ENCODE measurements around the gene SYVN1.
"Not testable (repeated sequence)": the region's sequence is repeated elsewhere in the genome, so short reads cannot be mapped to it uniquely, and the experiment has no call there.

Gene SYVN1

GRCh38 chr11:65156256-65156655 is 21.9 kb upstream of the SYVN1 start:
- no peak for DNase-seq (ENCODE audit: low read depth)
- no peak overlapping the region for H3K4me3 ChIP-seq (ENCODE audit: low read depth, low read length)

- DNase-seq (ENCODE audit: low read depth), result no peak
- no peak overlapping the region for H3K4me3 ChIP-seq (ENCODE audit: low read depth, low read length)
Observed at GRCh38 chr11:65152122-65152521, 17.8 kb upstream of the SYVN1 start.

- DNase-seq (ENCODE audit: low read depth), result no peak
- H3K4me3 ChIP-seq (ENCODE audit: low read depth, low read length), result no peak overlapping the region
Observed at GRCh38 chr11:65151331-65151899, 17.1 kb upstream of the SYVN1 start.

GRCh38 chr11:65150509-65151299 is 16.4 kb upstream of the SYVN1 start:
- peak; percentile 47 for DNase-seq (ENCODE audit: low read depth)
- no peak overlapping the region for H3K4me3 ChIP-seq (ENCODE audit: low read depth, low read length)

GRCh38 chr11:65150131-65150508 is 15.8 kb upstream of the SYVN1 start:
- not testable (repeated sequence) for H3K4me3 ChIP-seq (ENCODE audit: low read depth, low read length); DNase-seq (ENCODE audit: low read depth)

GRCh38 chr11:65148657-65149056 is 14.3 kb upstream of the SYVN1 start:
- DNase-seq (ENCODE audit: low read depth), result no peak
- no peak overlapping the region for H3K4me3 ChIP-seq (ENCODE audit: low read depth, low read length)

- no peak overlapping the region for H3K4me3 ChIP-seq (ENCODE audit: low read depth, low read length)
- DNase-seq (ENCODE audit: low read depth), result no peak
Observed at GRCh38 chr11:65147352-65148075, 13.2 kb upstream of the SYVN1 start.

- no peak overlapping the region for H3K4me3 ChIP-seq (ENCODE audit: low read depth, low read length)
- DNase-seq (ENCODE audit: low read depth), result no peak
Observed at GRCh38 chr11:65141896-65142494, 7.7 kb upstream of the SYVN1 start.

GRCh38 chr11:65136515-65137096 is 2.3 kb upstream of the SYVN1 start:
- no peak overlapping the region for H3K4me3 ChIP-seq (ENCODE audit: low read depth, low read length)
- no peak for DNase-seq (ENCODE audit: low read depth)

- peak overlapping the region; percentile 95 for H3K4me3 ChIP-seq (ENCODE audit: low read depth, low read length)
- DNase-seq (ENCODE audit: low read depth), result no peak
Observed at GRCh38 chr11:65135633-65136145, 1.4 kb upstream of the SYVN1 start.

DNA sequence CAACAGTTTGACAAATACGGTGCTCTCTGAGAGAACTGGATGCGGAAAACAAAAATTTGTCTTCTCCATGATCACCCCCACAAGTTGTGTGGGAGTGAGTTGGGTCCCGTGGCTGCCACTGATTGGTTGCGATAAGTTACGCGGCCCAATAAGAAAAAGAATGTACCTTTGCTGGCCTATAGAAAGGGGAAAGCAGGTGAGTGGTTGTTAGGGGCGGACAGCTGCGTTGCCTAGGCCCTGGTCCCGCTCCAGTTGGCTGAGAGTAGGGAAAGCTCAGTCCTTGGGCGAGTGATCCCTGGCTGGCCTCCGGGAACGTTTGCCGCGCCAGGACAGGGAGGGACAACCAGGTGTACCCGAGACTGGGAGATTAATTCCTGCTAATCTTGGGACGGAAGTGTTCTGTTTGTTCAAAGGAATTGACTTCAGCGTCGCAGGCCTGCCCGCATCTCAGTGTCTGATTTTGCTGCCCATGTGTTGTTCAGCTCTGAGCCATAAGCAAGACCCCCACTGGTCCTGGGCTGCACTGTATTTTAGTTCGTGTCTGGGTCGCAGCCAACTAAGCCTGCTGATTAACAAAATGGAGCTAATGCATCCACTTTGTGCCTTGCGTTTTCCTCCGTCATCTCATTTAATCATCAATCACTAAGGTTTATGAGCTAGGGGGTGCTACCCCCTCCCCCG is 773 bp upstream of the SYVN1 start:
- peak overlapping the region; percentile 95 for H3K4me3 ChIP-seq (ENCODE audit: low read depth, low read length)
- peak; percentile 92 for DNase-seq (ENCODE audit: low read depth)

- peak overlapping the region; percentile 95 for H3K4me3 ChIP-seq (ENCODE audit: low read depth, low read length)
- no peak for DNase-seq (ENCODE audit: low read depth)
Observed at GRCh38 chr11:65133724-65134123, 595 bp downstream of the SYVN1 start.

GRCh38 chr11:65132988-65133700 is 1.2 kb downstream of the SYVN1 start:
- DNase-seq (ENCODE audit: low read depth), result no peak
- peak overlapping the region; percentile 95 for H3K4me3 ChIP-seq (ENCODE audit: low read depth, low read length)

- no peak for DNase-seq (ENCODE audit: low read depth)
- H3K4me3 ChIP-seq (ENCODE audit: low read depth, low read length), result peak overlapping the region; percentile 95
Observed at GRCh38 chr11:65132238-65132987, 1.9 kb downstream of the SYVN1 start.

DNA sequence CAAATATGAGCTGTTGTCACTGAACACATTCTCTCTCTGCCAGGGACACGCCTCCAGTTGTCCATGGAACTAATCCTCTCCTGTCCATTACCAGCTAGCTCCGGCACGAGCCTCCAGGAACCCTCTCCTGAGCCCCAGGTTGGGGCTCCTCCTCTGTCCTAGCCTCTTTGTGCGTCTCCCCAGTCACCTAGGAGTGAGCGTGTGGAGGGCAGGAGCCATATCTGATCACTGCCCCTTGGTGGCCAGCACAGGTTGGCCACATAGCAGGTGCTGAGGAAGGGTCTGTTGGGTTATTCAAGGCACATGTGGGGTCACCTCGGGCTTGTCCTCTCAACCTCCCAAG is 2.5 kb downstream of the SYVN1 start:
- DNase-seq (ENCODE audit: low read depth), result no peak
- H3K4me3 ChIP-seq (ENCODE audit: low read depth, low read length), result no peak overlapping the region

DNA sequence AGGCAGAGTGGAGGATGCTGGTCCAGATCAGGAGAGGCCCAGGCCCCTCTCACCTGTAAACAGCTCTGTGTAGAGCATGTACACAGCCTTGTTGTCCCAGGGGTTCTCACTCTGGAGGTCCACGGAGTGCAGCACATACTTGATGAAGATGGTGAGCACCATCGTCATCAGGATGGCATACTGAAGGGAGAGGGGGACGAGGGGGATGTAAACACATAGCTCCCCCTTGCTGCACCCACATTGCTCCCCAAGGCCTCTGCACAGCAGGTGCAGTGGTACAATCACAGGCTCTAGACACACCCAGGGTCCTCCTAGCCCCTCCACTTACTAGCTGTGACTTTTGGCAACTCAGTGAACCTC is 2.9 kb downstream of the SYVN1 start:
- no peak for DNase-seq (ENCODE audit: low read depth)
- no peak overlapping the region for H3K4me3 ChIP-seq (ENCODE audit: low read depth, low read length)

GRCh38 chr11:65130631-65131416 is 3.5 kb downstream of the SYVN1 start:
- no peak overlapping the region for H3K4me3 ChIP-seq (ENCODE audit: low read depth, low read length)
- no peak for DNase-seq (ENCODE audit: low read depth)

All from skeletal muscle cell (primary cell).